ENCODE data around the gene MAN2B1.
"Not testable (repeated sequence)": the region's sequence is repeated elsewhere in the genome, so short reads cannot be mapped to it uniquely, and the experiment has no call there.

MAN2B1 gene

GRCh38 chr19:12655546-12655945, 11.0 kb downstream of the MAN2B1 start:
- H3K4me3 ChIP-seq (ENCODE audit: low read depth in 1 of 2, low read length in 2 of 2) = no peak overlapping the region
- H3K27ac ChIP-seq (ENCODE audit: low read depth, low read length) = no peak overlapping the region
- H3K9ac ChIP-seq (ENCODE audit: low read length) = no peak overlapping the region
- H3K36me3 ChIP-seq (ENCODE audit: insufficient read depth, low read length) = peaks cover 29% of the 10 kb centered on the region
- no peaks in the 10 kb centered on the region for H3K4me1 ChIP-seq (ENCODE audit: insufficient read depth, low read length)
- H3K27me3 ChIP-seq (ENCODE audit: control insufficient read depth in 1 of 2, insufficient read depth in 2 of 2, low read length in 2 of 2) = no peaks in the 10 kb centered on the region
- no peaks in the 10 kb centered on the region for H3K9me3 ChIP-seq (ENCODE audit: low read length)

- no peak overlapping the region for H3K4me3 ChIP-seq (ENCODE audit: low read depth in 1 of 2, low read length in 2 of 2)
- no peak overlapping the region for H3K9ac ChIP-seq (ENCODE audit: low read length)
- no peaks in the 10 kb centered on the region for H3K9me3 ChIP-seq (ENCODE audit: low read length)
- H3K27ac ChIP-seq (ENCODE audit: low read depth, low read length) = no peak overlapping the region
- peaks cover 7% of the 10 kb centered on the region for H3K4me1 ChIP-seq (ENCODE audit: insufficient read depth, low read length)
- no peaks in the 10 kb centered on the region for H3K27me3 ChIP-seq (ENCODE audit: control insufficient read depth in 1 of 2, insufficient read depth in 2 of 2, low read length in 2 of 2)
- H3K36me3 ChIP-seq (ENCODE audit: insufficient read depth, low read length) = peaks cover 24% of the 10 kb centered on the region
Measured at GRCh38 chr19:12652219-12652618, 14.3 kb downstream of the MAN2B1 start.

GRCh38 chr19:12649941-12650340, 16.6 kb downstream of the MAN2B1 start:
- Histone ChIP-seq H3K9ac (ENCODE audit: low read length) (no peak overlapping the region), H3K27ac (ENCODE audit: low read depth, low read length) (no peak overlapping the region), H3K4me3 (ENCODE audit: low read depth in 1 of 2, low read length in 2 of 2) (no peak overlapping the region), H3K27me3 (ENCODE audit: control insufficient read depth in 1 of 2, insufficient read depth in 2 of 2, low read length in 2 of 2) (no peaks in the 10 kb centered on the region), H3K36me3 (ENCODE audit: insufficient read depth, low read length) (peaks cover 6% of the 10 kb centered on the region), H3K9me3 (ENCODE audit: low read length) (no peaks in the 10 kb centered on the region), H3K4me1 (ENCODE audit: insufficient read depth, low read length) (peaks cover 7% of the 10 kb centered on the region)

GRCh38 chr19:12648088-12648487, 18.5 kb downstream of the MAN2B1 start:
- no peaks in the 10 kb centered on the region for H3K27me3 ChIP-seq (ENCODE audit: control insufficient read depth in 1 of 2, insufficient read depth in 2 of 2, low read length in 2 of 2)
- peak overlapping the region in 1 of 2 donors; percentile 27 for H3K4me3 ChIP-seq (ENCODE audit: low read depth in 1 of 2, low read length in 2 of 2)
- no peak overlapping the region for H3K9ac ChIP-seq (ENCODE audit: low read length)
- H3K4me1 ChIP-seq (ENCODE audit: insufficient read depth, low read length) = peaks cover 7% of the 10 kb centered on the region
- peaks cover 6% of the 10 kb centered on the region for H3K36me3 ChIP-seq (ENCODE audit: insufficient read depth, low read length)
- H3K27ac ChIP-seq (ENCODE audit: low read depth, low read length) = no peak overlapping the region
- H3K9me3 ChIP-seq (ENCODE audit: low read length) = no peaks in the 10 kb centered on the region

GRCh38 chr19:12647490-12648071, 19.0 kb downstream of the MAN2B1 start:
- Histone ChIP-seq H3K36me3 (ENCODE audit: insufficient read depth, low read length) (peaks cover 6% of the 10 kb centered on the region), H3K9ac (ENCODE audit: low read length) (no peak overlapping the region), H3K27ac (ENCODE audit: low read depth, low read length) (no peak overlapping the region), H3K9me3 (ENCODE audit: low read length) (no peaks in the 10 kb centered on the region), H3K27me3 (ENCODE audit: control insufficient read depth in 1 of 2, insufficient read depth in 2 of 2, low read length in 2 of 2) (no peaks in the 10 kb centered on the region), H3K4me3 (ENCODE audit: low read depth in 1 of 2, low read length in 2 of 2) (peak overlapping the region in 1 of 2 donors; percentile 27), H3K4me1 (ENCODE audit: insufficient read depth, low read length) (peaks cover 7% of the 10 kb centered on the region)

GRCh38 chr19:12647047-12647446, 19.5 kb downstream of the MAN2B1 start:
- H3K4me3 ChIP-seq (ENCODE audit: low read depth in 1 of 2, low read length in 2 of 2) = no peak overlapping the region
- H3K36me3 ChIP-seq (ENCODE audit: insufficient read depth, low read length) = peaks cover 2% of the 10 kb centered on the region
- no peaks in the 10 kb centered on the region for H3K9me3 ChIP-seq (ENCODE audit: low read length)
- no peak overlapping the region for H3K27ac ChIP-seq (ENCODE audit: low read depth, low read length)
- H3K27me3 ChIP-seq (ENCODE audit: control insufficient read depth in 1 of 2, insufficient read depth in 2 of 2, low read length in 2 of 2) = no peaks in the 10 kb centered on the region
- H3K9ac ChIP-seq (ENCODE audit: low read length) = no peak overlapping the region
- H3K4me1 ChIP-seq (ENCODE audit: insufficient read depth, low read length) = peaks cover 7% of the 10 kb centered on the region

- no peaks in the 10 kb centered on the region for H3K27me3 ChIP-seq (ENCODE audit: control insufficient read depth in 1 of 2, insufficient read depth in 2 of 2, low read length in 2 of 2)
- H3K27ac ChIP-seq (ENCODE audit: low read depth, low read length) = no peak overlapping the region
- no peak overlapping the region for H3K4me3 ChIP-seq (ENCODE audit: low read depth in 1 of 2, low read length in 2 of 2)
- H3K9me3 ChIP-seq (ENCODE audit: low read length) = no peaks in the 10 kb centered on the region
- peaks cover 7% of the 10 kb centered on the region for H3K4me1 ChIP-seq (ENCODE audit: insufficient read depth, low read length)
- no peak overlapping the region for H3K9ac ChIP-seq (ENCODE audit: low read length)
- no peaks in the 10 kb centered on the region for H3K36me3 ChIP-seq (ENCODE audit: insufficient read depth, low read length)
Measured at GRCh38 chr19:12646551-12646950, 20.0 kb downstream of the MAN2B1 start.

- not testable (repeated sequence) for H3K9me3 ChIP-seq (ENCODE audit: low read length); H3K4me3 ChIP-seq (ENCODE audit: low read depth in 1 of 2, low read length in 2 of 2); H3K36me3 ChIP-seq (ENCODE audit: insufficient read depth, low read length); H3K27ac ChIP-seq (ENCODE audit: low read depth, low read length); H3K9ac ChIP-seq (ENCODE audit: low read length); H3K27me3 ChIP-seq (ENCODE audit: control insufficient read depth in 1 of 2, insufficient read depth in 2 of 2, low read length in 2 of 2)
- H3K4me1 ChIP-seq (ENCODE audit: insufficient read depth, low read length) = peaks cover 11% of the 10 kb centered on the region
Measured at GRCh38 chr19:12643716-12644115, 22.8 kb downstream of the MAN2B1 start.

GRCh38 chr19:12642506-12642905, 24.0 kb downstream of the MAN2B1 start:
- no peaks in the 10 kb centered on the region for H3K9me3 ChIP-seq (ENCODE audit: low read length)
- H3K4me1 ChIP-seq (ENCODE audit: insufficient read depth, low read length) = peaks cover 5% of the 10 kb centered on the region
- no peaks in the 10 kb centered on the region for H3K36me3 ChIP-seq (ENCODE audit: insufficient read depth, low read length)
- no peak overlapping the region for H3K9ac ChIP-seq (ENCODE audit: low read length)
- H3K27me3 ChIP-seq (ENCODE audit: control insufficient read depth in 1 of 2, insufficient read depth in 2 of 2, low read length in 2 of 2) = no peaks in the 10 kb centered on the region
- no peak overlapping the region for H3K4me3 ChIP-seq (ENCODE audit: low read depth in 1 of 2, low read length in 2 of 2)
- no peak overlapping the region for H3K27ac ChIP-seq (ENCODE audit: low read depth, low read length)

- no peak overlapping the region for H3K9ac ChIP-seq (ENCODE audit: low read length)
- H3K9me3 ChIP-seq (ENCODE audit: low read length) = no peaks in the 10 kb centered on the region
- no peaks in the 10 kb centered on the region for H3K27me3 ChIP-seq (ENCODE audit: control insufficient read depth in 1 of 2, insufficient read depth in 2 of 2, low read length in 2 of 2)
- no peak overlapping the region for H3K27ac ChIP-seq (ENCODE audit: low read depth, low read length)
- H3K36me3 ChIP-seq (ENCODE audit: insufficient read depth, low read length) = no peaks in the 10 kb centered on the region
- no peak overlapping the region for H3K4me3 ChIP-seq (ENCODE audit: low read depth in 1 of 2, low read length in 2 of 2)
- peaks cover 5% of the 10 kb centered on the region for H3K4me1 ChIP-seq (ENCODE audit: insufficient read depth, low read length)
Measured at GRCh38 chr19:12641456-12641855, 25.1 kb downstream of the MAN2B1 start.

GRCh38 chr19:12639901-12640613, 26.5 kb downstream of the MAN2B1 start:
- Histone ChIP-seq H3K9ac (ENCODE audit: low read length) (peak overlapping the region; percentile 41), H3K4me1 (ENCODE audit: insufficient read depth, low read length) (peaks cover 5% of the 10 kb centered on the region), H3K27ac (ENCODE audit: low read depth, low read length) (no peak overlapping the region), H3K36me3 (ENCODE audit: insufficient read depth, low read length) (no peaks in the 10 kb centered on the region), H3K27me3 (ENCODE audit: control insufficient read depth in 1 of 2, insufficient read depth in 2 of 2, low read length in 2 of 2) (no peaks in the 10 kb centered on the region), H3K9me3 (ENCODE audit: low read length) (no peaks in the 10 kb centered on the region), H3K4me3 (ENCODE audit: low read depth in 1 of 2, low read length in 2 of 2) (peak overlapping the region; percentile 16 to 58)

All from muscle layer of colon (tissue), 2 donors.